Esophagus mucosa (tissue), 1 donor: ENCODE results near the gene CLEC16A. TPM values are rescaled to one million over a fixed set of nuclear protein-coding genes. Genes with fewer than 3 reads are reported as not detected.

Experiments
- ATAC-seq: fragments of 200-7000 bp; cut with Tn5 transposase; one replicate; pipeline ENCODE4 v1.9.1; 2020
- total RNA-seq: library from RNA; stranded (reverse); gene quantifications from one replicate; pipeline ENCODE4 v1.2.4, GENCODE V29; 2023
- donor health status: DM: yes; HTN: yes; CAD: no.

The CLEC16A gene
- total RNA-seq, 1 donor from 2014 or later, result 17.7 TPM

DNA sequence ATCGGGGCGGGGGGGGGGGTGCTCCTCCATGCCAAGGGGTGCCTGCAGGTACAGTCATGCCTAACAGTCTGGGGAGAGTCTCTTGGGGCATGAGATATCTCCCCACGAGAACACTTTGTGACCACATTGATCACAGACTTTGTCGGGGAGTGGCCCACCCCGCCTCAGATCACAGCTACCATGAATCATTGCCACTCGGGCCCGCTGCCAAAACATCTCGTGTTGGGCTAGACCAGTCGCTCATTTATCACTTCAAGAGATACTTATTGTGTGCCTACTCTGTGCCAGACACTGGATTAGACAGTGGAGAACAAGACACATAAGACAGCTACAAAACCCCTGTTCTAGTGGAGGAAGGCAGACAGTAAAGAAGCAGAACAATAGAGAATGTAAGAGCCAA, 72.6 kb downstream of the CLEC16A start:
- ATAC-seq, result peak; percentile 89

DNA sequence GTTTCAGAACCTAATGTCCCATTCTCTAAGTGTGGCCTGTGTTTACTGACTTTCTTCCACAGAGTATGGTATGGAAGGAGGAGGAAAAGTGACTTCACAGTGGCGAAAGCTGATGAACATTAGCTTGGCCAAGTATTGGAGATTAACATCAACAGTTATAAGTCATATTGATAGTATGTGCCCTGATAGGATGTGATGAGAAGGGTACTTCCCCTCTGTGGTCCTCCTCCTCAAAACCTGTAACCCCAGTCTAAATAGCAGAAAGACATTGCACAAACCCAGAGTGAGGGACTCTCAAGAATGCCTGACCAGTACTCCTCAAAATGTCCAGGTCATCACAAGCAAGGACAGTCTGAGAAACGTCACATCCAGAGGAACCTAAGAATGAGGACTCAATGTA, 73.1 kb downstream of the CLEC16A start:
- ATAC-seq, result no peak

DNA sequence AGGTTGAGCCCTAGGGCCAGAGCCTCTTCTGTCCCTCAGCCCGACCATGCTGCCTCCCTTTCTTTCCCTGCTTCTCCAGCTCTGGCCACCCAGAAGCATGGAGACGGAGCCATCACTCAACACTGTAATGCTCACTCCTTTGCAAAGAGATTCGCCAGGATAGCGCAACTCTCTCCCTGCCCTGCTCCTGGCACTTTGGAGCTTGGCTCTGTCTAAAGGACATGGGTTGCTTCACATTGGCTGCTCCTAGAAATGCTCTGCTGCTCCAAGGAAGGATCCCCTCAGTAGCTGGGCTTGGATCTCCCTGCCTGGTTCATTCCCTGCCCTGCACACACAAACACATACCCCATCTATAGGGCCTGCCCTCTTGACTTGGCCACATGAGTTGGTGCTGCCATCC, 76.0 kb downstream of the CLEC16A start:
- no peak for ATAC-seq

DNA sequence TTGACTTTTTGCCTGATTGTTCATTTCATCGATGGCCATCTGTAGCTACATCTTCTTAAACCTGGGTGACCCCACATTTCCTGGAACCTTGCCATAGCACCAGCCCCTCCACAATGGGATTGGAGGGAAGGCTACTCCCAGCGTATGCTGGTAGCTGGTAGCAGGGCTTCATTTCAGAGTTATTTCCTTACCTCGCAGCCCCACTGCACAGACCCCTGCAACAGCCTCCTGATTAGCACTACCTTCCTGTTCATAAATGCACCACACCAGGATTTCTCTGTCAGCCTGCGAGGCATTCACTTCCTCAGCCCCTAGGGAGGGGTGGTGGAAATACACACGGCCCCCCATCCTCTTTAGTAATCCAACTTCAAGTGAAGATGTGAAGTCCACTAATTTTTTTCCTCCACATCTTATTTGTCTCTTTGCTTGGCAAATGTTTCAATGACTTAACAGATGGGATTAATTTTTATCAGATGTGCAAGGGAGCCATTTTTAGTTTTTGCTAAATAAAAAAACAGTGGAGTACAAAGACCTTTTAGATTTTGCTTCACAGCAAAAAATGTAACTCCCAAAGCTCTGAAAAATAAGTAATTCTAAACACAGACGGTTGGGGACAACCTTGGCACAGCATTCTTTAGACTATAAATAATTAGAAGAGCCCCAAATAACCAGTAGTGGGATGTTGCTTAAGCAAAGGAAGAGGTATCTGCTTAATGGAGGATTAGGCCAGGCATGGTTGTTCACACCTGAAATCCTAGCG, 76.6 kb downstream of the CLEC16A start:
- no peak for ATAC-seq

DNA sequence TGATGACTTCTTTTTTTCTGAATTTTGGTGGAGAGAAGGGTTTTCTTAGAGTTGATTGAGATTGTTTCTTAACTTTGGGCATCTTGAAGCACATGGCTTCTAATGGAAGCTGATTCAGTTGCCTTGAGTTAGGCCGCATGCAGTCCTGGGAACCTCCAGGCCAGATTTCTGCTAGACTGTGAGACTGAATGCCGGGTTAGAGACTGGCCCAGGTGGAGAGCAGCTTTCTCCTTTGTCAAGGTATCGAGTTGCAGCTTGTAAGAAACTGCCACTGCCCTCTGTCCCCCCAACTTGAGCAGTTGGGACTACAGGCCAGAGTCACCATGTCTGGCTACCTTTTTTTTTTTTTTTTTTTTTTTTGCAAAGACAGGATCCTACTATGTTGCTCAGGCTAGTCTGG, 77.6 kb downstream of the CLEC16A start:
- ATAC-seq, result no peak

DNA sequence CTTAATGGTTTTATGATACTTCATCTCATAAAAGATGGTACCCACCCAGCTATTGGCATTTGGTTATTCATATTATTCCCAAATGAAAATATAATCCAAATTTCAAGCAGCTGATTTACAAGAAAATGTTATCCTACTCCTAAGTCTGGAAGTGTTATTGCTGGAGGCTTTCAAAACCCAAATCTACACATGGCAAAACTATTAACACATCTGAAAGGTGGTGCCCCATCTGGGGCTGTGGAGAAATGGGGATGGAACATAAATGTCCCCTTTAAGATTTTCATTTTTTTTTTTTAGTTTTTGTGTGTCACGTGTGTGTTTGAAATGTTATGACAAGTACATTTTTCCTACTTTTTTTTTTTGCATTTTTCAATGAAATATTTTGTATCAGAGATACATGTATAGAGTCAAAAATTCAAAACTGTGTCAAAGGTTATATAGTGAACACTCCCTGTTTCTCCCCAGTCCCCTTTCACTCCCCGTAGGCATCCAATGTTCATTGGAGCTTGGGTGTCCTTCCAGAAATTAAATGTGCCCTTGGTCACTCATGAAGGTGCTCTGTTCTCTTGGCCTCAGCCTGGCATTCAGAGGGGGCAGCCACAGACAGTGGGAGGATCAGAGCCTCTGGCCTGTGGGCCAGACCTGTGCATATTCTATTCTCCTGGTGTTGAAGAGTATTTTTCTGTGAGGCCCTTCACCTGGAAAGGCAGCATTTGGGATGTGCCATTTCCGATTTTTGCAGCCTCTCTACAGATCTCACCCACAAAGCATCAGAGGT, 79.1 kb downstream of the CLEC16A start:
- ATAC-seq, result no peak

DNA sequence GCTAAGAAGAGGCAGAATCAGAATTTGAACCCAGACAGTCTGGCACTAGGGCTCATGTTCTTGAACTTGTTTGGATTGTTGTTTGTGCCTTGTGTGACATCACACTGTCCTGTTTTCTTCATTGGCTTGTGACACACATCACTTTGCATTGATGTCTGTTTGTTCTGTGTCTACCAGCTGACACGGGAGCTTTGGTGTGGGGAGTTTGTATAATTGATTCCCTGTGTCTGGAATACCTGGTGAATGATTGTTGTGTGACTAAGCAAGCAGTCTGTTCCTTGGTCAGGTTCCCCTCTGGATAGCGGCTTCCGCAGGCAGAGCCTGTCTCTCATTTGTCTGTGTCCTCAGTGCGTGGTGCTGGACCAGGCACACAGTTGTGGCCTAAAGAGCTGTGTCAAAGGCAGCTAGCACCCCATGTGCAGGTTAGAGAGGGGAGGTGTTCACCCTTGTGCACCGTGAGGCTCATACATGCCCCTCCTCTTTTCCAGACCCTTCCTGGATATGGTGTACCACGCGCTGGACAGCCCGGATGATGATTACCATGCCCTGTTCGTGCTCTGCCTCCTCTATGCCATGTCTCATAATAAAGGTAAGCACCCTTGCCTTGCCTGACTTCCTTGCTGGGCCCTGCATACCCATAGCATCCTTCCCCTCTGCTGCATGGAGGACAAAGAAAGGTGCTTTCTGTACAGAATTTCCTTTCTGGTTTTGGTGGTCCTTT, 80.1 kb downstream of the CLEC16A start:
- peak; percentile 17 for ATAC-seq

DNA sequence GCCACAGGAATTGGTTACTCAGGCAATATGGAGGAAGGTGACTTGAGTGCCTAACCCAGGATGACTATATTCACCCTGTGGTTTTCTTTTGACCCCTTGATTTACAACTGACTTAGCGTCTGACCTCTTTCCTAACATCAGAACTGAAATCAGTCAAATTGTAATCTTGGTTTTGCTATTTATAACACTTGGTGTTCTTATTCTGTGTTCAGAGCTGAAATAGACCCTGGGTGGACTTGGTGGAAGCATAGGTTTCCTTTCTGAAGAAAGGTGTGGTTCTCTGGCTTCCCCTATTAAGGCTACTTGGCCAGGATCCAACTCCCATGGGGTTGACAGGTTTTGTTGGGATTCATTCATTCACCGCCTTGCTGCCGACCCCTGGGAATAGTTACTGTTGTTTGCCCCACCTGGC, 80.8 kb downstream of the CLEC16A start:
- no peak for ATAC-seq

DNA sequence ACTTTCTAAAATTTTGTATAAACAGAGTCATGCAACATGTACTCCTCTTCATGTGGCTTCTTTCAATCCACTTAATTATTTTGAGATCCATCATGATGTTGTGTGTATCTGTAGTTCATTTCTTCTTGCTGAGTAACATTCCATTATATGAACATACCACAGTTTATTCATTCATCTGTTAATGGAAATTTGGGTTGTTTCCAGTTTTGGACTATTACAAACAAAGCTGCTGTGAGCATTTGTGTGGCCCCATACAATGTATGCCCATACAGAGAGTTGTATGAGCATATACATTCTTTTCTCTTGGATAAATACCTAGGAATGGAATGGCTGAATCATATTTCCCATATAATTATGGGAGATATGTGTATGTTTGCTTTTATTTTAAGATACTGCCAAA, 85.6 kb downstream of the CLEC16A start:
- ATAC-seq, result no peak

DNA sequence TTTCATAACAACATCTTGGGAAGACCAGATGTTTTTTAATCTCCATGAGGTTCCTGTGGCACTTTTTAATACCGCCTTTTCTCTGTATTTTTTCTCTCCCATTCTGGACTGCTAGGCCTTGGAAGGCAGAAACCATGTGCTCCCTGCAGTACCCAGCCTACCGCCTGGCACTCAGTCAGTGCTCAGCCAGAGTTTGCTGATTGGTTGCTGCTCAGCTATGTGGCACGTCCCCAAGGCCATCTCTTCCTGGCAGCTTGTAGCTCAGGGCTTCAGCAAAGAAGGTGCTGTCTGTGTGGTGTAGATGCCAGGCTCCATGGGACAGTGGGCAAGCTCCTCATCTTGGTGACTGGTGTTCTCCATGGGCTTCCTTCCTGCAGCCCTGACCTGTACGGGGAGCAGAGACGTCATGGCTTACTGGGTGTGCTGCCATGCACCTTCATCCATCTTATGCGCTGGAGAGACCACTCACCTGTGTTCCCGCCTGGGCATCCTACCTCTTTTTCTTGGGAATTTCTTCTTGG, 86.7 kb downstream of the CLEC16A start:
- ATAC-seq, result no peak

DNA sequence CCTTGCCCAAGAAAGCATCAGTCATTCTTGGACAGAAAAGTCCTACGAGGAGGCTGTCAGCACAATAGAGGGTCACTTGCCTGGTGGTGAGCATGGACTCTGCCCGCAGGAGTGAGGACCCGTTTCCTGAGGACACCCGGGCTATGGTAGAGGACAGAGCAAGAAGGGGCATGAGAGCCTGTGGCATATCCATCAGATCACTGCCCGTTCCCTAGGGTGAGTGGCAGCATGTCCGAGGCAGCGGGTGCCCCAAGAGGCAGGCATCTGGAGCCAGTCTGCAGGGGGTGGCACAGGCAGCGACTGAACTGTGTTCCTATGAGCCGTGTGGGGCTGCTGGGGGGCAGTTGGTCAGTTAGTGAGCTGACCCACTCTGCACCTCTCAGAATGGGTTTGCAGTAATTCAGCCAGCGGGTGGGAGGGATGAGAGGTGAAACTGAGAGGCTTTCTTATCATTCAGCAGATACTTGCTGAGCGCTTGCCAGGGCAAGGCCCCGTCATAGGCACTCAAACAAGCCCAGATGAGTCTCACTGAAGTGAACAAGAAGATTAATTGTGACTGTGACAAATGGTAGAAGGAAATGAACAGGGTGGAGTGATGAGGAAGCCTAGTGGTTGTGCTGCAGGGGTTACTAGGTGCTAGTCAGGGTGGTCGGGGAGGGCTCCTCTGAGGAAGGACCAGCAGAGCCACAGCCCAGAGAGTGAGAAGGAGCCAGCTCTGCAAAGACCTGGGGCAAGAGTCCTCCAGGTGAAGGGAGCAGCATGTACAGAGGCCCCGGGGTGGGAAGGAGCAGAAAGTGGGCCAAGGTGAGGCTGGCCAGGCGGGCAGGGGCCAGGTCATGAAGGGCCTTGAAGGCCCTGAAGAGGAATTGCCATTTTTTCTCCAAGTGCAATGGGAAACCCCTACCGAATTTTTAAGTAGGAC, 87.9 kb downstream of the CLEC16A start:
- peak; percentile 85 for ATAC-seq

DNA sequence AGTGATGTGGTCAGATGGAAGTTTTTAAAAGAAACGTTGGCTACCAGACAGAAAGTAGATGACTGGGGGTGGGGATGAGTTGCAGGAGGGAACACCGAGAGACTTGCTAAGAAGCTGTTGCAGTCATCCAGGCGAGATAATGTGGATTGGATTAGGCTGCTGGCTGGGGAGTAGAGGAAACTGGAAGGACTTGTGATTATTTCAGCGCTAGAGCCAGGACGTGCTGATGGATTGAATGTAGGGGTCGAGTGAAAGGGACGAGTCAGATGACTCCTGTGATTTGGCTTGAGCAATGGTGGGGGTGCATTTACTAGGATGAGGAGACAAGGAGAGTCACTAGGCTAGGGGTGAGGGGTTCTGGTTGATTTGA, 88.5 kb downstream of the CLEC16A start:
- peak; percentile 27 for ATAC-seq

DNA sequence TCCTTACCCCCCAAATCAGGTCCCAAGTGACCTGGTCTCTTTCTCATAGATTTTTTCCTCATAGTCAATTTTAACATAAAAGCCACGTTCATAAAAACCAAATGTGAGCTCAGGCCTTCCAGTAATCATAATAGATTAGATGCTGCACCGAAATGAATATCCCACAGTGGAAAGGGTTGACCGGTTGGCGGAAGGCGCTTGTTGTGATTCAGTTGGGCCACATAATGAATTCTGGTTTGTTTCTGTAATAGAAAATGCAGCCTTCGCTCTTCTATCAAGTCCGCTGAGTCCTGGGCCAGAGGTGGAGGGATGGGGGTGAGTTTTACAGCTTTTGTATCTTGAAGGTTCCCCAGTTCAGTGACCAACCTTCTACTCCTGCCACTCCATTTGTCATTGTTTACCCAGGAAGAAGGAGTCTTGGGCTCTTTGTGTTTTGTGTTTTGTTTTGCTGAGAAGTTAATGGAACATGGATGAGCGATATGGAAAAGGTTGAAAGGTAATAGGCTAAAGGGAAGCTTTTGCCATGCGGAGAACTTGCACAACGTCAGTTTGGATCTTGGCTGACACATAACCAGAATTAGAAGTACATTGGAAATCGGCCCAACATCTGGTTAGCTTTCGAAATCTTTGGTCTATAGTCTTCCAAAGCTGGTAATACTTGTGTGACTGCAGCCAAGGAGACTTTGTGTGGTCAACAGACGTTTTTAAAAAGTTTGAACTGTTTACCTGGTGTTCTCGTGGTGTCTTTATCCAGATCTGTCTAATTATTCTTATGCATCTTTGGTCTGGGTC, 89.5 kb downstream of the CLEC16A start:
- peak; percentile 52 for ATAC-seq

DNA sequence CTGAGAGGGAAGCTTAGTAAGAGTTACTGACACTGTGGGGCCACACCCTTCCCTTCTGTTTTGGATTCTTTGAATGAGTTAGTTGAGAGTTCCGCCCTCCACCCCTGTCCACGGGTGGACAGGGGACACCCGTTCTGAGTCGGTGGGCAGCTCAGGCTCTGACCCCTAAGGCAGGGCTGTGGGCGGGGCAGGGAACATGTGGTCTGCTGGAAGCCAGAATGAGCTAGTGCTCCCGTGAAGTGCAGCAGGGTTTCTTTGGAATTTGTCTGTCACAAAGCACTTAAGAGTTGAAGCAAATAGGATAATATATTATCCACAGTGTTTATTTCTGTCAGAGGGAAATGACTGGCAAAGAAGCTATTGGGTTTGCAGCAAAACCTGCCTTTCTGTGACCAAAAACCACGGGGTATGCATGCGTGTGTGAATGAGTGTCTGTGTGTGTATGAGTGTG, 90.1 kb downstream of the CLEC16A start:
- peak; percentile 17 for ATAC-seq

DNA sequence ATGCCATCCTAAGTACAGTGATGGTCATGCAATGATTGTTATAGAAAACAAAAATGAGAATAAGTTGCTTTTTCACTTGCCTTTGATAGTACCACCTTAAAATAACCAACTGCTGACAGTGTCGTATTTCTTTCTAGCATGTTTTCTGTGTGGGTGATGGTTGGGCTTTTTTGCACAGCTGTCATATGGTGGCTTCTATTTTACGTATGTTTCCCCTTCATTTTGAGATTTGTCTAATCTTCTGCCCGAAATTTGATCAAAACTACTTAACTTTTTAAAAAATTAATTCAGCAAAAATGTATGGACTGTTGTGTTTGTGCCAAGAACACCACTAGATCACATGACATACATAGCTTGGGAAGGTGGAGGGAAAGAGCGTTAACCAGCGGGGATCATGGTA, 90.7 kb downstream of the CLEC16A start:
- no peak for ATAC-seq

DNA sequence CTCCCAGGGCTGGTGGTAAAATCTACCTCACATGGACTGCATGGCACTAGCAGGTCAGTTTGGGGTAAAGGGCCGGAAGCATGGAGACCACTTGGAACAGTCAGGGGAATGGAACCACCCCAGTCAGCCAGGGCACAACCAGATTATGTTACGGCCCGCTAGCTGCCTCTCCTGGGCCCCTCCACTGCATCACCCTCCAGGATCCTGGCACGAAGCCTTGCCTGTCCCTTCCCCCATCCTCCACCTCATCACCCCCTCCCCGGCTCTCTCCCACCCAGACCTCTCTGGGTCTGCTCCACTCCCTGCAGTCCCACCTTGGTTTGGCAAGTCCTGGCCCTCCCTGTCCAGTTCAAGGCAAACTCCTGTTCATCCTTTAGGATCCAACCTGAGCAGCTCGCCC, 91.7 kb downstream of the CLEC16A start:
- no peak for ATAC-seq

DNA sequence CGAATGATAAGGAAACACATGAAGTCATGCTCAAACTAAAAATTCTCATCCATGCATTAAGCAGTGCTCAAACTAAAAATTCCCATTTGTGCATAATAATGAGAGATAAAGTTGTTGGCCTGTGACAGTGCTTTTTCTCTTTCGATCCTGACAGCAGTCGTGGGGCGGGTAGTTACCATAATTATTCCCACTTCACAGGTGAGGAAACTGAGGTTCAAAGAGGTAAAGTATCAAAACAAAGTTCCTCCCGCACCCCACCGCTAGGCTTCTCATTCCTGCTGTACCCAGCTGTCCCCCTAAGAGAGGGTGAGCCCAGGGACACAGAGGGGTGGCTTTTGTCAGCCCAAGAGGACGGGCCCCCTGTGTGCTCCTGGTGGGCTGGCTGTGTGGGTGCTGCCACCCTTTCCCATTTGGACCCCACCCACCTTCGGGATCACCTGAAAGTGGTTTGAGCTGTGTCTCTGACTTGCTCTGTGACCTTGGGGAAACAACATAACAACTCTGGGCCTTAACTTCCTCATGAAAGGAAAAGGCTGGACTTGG, 92.6 kb downstream of the CLEC16A start:
- ATAC-seq, result no peak

DNA sequence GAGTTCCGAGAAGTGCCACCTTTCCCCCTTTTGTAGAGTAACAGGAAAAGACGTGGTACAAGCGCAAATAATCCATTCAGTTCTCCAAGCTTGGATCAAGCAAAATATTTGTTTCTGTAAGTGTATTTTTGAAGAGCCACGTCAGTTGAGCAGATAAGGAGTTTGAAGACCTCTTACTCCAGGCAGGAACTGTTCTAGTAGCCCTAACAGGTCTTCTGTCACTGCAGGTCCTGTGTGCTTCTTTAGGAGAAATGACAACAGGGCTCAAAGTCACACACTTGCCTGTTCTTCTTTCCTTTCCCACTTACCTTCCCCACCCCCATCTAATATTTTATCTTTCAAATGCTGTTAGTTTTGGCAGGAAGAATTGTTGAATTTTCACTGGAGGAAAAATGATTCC, 93.9 kb downstream of the CLEC16A start:
- no peak for ATAC-seq

DNA sequence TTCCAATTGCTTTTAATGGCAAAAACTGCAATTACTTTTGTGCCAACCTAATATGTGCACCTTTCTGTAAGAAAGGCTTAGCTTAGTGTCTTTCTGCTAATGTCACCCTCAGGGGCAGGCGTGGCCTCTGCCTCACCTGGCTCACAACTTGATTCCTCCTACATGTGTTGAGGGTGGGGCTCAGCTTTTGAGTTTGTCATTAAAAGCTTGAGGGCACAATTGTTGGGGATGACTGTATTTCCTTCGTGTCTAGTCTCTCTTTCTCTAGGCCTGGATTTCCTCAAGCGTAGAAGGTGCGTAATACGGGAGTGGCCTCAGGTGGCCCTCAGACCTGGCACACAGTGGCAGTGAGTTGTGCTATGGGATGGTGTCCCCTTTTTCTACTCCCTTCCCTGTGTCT, 94.4 kb downstream of the CLEC16A start:
- peak; percentile 94 for ATAC-seq

DNA sequence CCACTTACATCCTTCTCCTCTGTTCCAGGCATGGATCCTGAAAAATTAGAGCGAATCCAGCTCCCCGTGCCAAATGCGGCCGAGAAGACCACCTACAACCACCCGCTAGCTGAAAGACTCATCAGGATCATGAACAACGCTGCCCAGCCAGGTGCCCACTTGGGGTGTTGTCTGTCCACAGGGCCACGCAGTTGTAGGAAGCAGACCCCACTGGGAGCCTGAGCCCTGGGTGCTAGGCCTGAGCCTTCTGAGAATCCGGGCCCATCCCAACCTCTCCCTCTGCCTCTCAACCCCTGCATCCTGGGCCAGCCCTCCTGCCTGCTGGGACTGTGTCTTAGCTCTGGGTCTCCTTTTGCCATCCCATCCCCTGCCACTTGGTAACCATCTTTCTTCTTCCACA, 95.4 kb downstream of the CLEC16A start:
- no peak for ATAC-seq

DNA sequence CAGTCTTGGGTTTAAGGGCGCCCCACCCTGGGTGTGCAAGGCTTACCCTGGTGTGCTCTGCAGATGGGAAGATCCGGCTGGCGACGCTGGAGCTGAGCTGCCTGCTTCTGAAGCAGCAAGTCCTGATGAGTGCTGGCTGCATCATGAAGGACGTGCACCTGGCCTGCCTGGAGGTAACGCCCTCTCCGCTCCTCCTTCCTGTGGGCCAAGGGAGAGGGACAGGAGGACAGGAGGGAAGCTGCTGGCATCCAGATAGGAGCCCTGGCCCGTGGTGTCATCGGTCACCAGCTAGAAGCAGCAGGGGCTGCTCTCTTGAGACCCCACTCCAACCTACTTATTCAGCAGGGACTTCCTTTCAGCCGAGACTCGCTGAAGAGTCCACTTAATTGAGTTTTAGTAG, 97.8 kb downstream of the CLEC16A start:
- no peak for ATAC-seq
